Peyer's patch (tissue), 4 donors: Measurements from ENCODE around the gene APOE. TPM values are rescaled to one million over a fixed set of nuclear protein-coding genes. Genes with fewer than 3 reads are reported as not detected.

Experiments used
- DNase-seq, 3 donors: peaks; one replicate each; pipeline ENCODE4 v3.0.0-alpha.2; 2017 to 2019
- H3K27ac ChIP-seq, 4 donors: fragments of 200-600 bp; sonication (generic); one replicate each; pipeline ENCODE4 v1.5.1; 2016 to 2019
- H3K27me3 ChIP-seq, 2 donors: fragments of 200-600 bp; sonication (generic); one replicate each; pipeline ENCODE4 v1.5.1; 2019
- H3K36me3 ChIP-seq, 3 donors: fragments of 200-600 bp; sonication (generic); one replicate each; pipeline ENCODE4 v1.5.1; 2016 to 2019
- H3K4me1 ChIP-seq, 4 donors: fragments of 200-600 bp; sonication (generic); one replicate each; pipeline ENCODE4 v1.5.1; 2016 to 2019
- H3K4me3 ChIP-seq, 4 donors: fragments of 200-600 bp; sonication (generic); 1 replicate in 3 of 4; 2 replicates in 1 of 4; pipeline ENCODE4 v1.5.1; 2016 to 2019; ENCODE audit warnings: mild to moderate bottlenecking in 1 of 4
- H3K9me3 ChIP-seq, 4 donors: fragments of 200-600 bp; sonication (generic); one replicate each; pipeline ENCODE4 v1.5.1; 2016 to 2019; ENCODE audit warnings: mild to moderate bottlenecking in 1 of 4
- CTCF ChIP-seq, 6 experiments: fragments of 450-650 bp in 4 of 6; fragments of 200-600 bp in 2 of 6; sonication (generic) in 1 of 6; IDR thresholded peaks; one replicate each; pipeline ENCODE4 v1.5.1; 2017 to 2019; ENCODE audit warnings: antibody characterized with exemption in 6 of 6, mild to moderate bottlenecking in 3 of 6, moderate library complexity in 1 of 6
- POLR2A ChIP-seq, 2 donors: fragments of 450-650 bp; IDR thresholded peaks; one replicate each; pipeline ENCODE4 v1.5.1; 2017; ENCODE audit warnings: antibody characterized with exemption in 2 of 2, mild to moderate bottlenecking in 2 of 2, moderate library complexity in 2 of 2
- total RNA-seq, 4 donors: library from RNA; depleted of rRNA; stranded (reverse); fragments of >200 nt; gene quantifications; one replicate each; pipeline ENCODE4 v1.1.0, GENCODE V29; 2016

APOE gene
- total RNA-seq, 4 donors from 2014 or later = 24.2 to 203 (median 51.6) TPM

- no peaks in the 10 kb centered on the region for H3K9me3 ChIP-seq
- peaks cover 0 to 11% (median 0%) of the 10 kb centered on the region in 3 donors for H3K36me3 ChIP-seq
- TF ChIP-seq CTCF (IDR thresholded peaks at IDR 0.05) (no peak), POLR2A (IDR thresholded peaks at IDR 0.05) (no peak)
- H3K27me3 ChIP-seq = no peaks in the 10 kb centered on the region
- H3K4me3 ChIP-seq = no peak overlapping the region
- H3K4me1 ChIP-seq = peaks cover 0 to 11% (median 0%) of the 10 kb centered on the region in 4 donors
- DNase-seq = no peak
- no peak overlapping the region for H3K27ac ChIP-seq
Measured at GRCh38 chr19:44948763-44949374, 43.3 kb downstream of the APOE start.

DNA sequence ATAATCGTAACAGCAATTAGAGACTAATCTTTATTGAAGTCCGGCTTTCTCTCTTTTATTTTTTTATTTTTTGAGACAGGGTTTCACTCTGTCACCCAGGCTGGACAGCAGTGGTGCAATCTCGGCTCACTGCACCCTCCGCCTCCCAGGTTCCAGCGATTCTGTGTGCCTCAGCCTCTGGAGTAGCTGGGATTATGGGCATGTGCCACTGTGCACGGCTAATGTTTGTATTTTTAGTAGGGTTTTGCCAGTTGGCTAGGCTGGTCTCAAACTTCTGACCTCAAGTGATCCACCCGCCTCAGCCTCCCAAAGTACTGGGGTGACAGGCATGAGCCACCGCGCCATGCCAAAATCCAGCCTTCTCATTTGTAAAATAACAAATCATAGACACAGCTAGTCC, 44.0 kb downstream of the APOE start:
- peaks cover 0 to 11% (median 0%) of the 10 kb centered on the region in 3 donors for H3K36me3 ChIP-seq
- no peak for DNase-seq
- H3K4me1 ChIP-seq = peaks cover 0 to 17% (median 2%) of the 10 kb centered on the region in 4 donors
- TF ChIP-seq CTCF (IDR thresholded peaks at IDR 0.05) = no peak
- no peak for TF ChIP-seq POLR2A (IDR thresholded peaks at IDR 0.05)
- H3K27me3 ChIP-seq = no peaks in the 10 kb centered on the region
- no peak overlapping the region for H3K27ac ChIP-seq
- no peaks in the 10 kb centered on the region for H3K9me3 ChIP-seq
- H3K4me3 ChIP-seq = no peak overlapping the region

GRCh38 chr19:44951179-44952159, 45.9 kb downstream of the APOE start:
- H3K27me3 ChIP-seq = no peaks in the 10 kb centered on the region
- H3K4me3 ChIP-seq = no peak overlapping the region
- TF ChIP-seq CTCF (IDR thresholded peaks at IDR 0.05) = peak; percentile 72 to 91 (median 76)
- no peak for TF ChIP-seq POLR2A (IDR thresholded peaks at IDR 0.05)
- peaks cover 0 to 24% (median 9%) of the 10 kb centered on the region in 4 donors for H3K4me1 ChIP-seq
- H3K27ac ChIP-seq = no peak overlapping the region
- peak in 2 of 3 donors; percentile 74 to 82 for DNase-seq
- H3K36me3 ChIP-seq = peaks cover 0 to 11% (median 0%) of the 10 kb centered on the region in 3 donors
- no peaks in the 10 kb centered on the region for H3K9me3 ChIP-seq

GRCh38 chr19:44954278-44954648, 48.7 kb downstream of the APOE start:
- Histone ChIP-seq H3K27ac (peak overlapping the region; percentile 87 to 97 (median 94)), H3K36me3 (peaks cover 0 to 11% (median 0%) of the 10 kb centered on the region in 3 donors), H3K27me3 (no peaks in the 10 kb centered on the region), H3K4me1 (peaks cover 0 to 32% (median 15%) of the 10 kb centered on the region in 4 donors), H3K9me3 (no peaks in the 10 kb centered on the region), H3K4me3 (peak overlapping the region; percentile 86 to 99 (median 91))
- DNase-seq = no peak
- TF ChIP-seq POLR2A (IDR thresholded peaks at IDR 0.05) (no peak), CTCF (IDR thresholded peaks at IDR 0.05) (no peak)

GRCh38 chr19:44954649-44955504, 49.3 kb downstream of the APOE start, which contains the start of gene CLPTM1:
CLPTM1 (plus strand) TSS chr19:44955380; CDS start chr19:44955396, 16 bp downstream.
- peaks cover 0 to 32% (median 15%) of the 10 kb centered on the region in 4 donors for H3K4me1 ChIP-seq
- peak in 2 of 6 experiments; percentile 5 to 24 for TF ChIP-seq CTCF (IDR thresholded peaks at IDR 0.05)
- peak; percentile 65 to 69 for TF ChIP-seq POLR2A (IDR thresholded peaks at IDR 0.05)
- peak; percentile 95 to 98 (median 97) for DNase-seq
- H3K27ac ChIP-seq = peak within 1 kb of the TSS; percentile 87 to 97 (median 94)
- H3K9me3 ChIP-seq = no peaks in the 10 kb centered on the region
- peak within 1 kb of the TSS; percentile 86 to 99 (median 91) for H3K4me3 ChIP-seq
- no peaks in the 10 kb centered on the region for H3K27me3 ChIP-seq
- H3K36me3 ChIP-seq = peaks cover 0 to 7% (median 0%) of the 10 kb centered on the region in 3 donors
